Activated CD4-positive, alpha-beta T cell treated with anti-CD3 and anti-CD28 coated beads, Interleukin-2, amount 10 ng/mL, durations not matched to agents 7 days and 5 days (primary cell): ENCODE measurements around the gene PDLIM5. TPM values are rescaled to one million over a fixed set of nuclear protein-coding genes. Genes with fewer than 3 reads are reported as not detected.
"Not testable (repeated sequence)": the region's sequence is repeated elsewhere in the genome, so short reads cannot be mapped to it uniquely, and the experiment has no call there.

Experiments
- CTCF ChIA-PET: fragments of 350-600 bp; sonication (Branson Sonifier 250); formaldehyde crosslinking; loops from one replicate; lab custom pipeline; 2021; ENCODE audit warnings: antibody characterized with exemption; lab: Charles Lee
- POLR2A ChIA-PET: fragments of 350-600 bp; sonication (Branson Sonifier 250); formaldehyde crosslinking; loops from one replicate; lab custom pipeline; 2021; ENCODE audit warnings: antibody characterized with exemption; lab: Charles Lee
- DNase-seq: peaks from one replicate; pipeline ENCODE4 v3.0.0-alpha.2; 2020
- H3K27ac Mint-ChIP-seq: one replicate; pipeline ENCODE4 v1.8.0; 2021; ENCODE audit warnings: mild to moderate bottlenecking, moderate library complexity, mixed read lengths
- H3K27me3 Mint-ChIP-seq: one replicate; pipeline ENCODE4 v1.8.0; 2021; ENCODE audit warnings: mixed read lengths
- H3K36me3 Mint-ChIP-seq: one replicate; pipeline ENCODE4 v1.8.0; 2021; ENCODE audit warnings: low read depth, mixed read lengths
- H3K4me1 Mint-ChIP-seq: one replicate; pipeline ENCODE4 v1.8.0; 2021; ENCODE audit warnings: mixed read lengths
- H3K4me3 Mint-ChIP-seq: one replicate; pipeline ENCODE4 v1.8.0; 2021; ENCODE audit warnings: mild to moderate bottlenecking, moderate library complexity, mixed read lengths
- H3K9me3 Mint-ChIP-seq: one replicate; pipeline ENCODE4 v1.8.0; 2021; ENCODE audit warnings: mixed read lengths
- total RNA-seq, 2 experiments: library from RNA; stranded (reverse); gene quantifications; one replicate each; pipeline ENCODE4 v1.2.3, GENCODE V29; 2021

PDLIM5 gene
- 10 to 100 TPM; 23.2 to 26.7 TPM for total RNA-seq

- CTCF ChIA-PET = no interaction called here
- peak within 1 kb of the TSS; percentile 77 for H3K4me3 Mint-ChIP-seq
- peaks cover 22% of the 10 kb centered on the region for H3K4me1 Mint-ChIP-seq
These were observed at the start of gene PDLIM5 for GRCh38 chr4:94451695-94452475. Gene PDLIM5 (plus strand): TSS chr4:94451942. CDS start chr4:94455289, 3,347 bp downstream.

GRCh38 chr4:94402439-94402838 is 49.3 kb upstream of the PDLIM5 start:
- DNase-seq, H3K9me3 Mint-ChIP-seq, CTCF ChIA-PET, POLR2A ChIA-PET, H3K4me3 Mint-ChIP-seq, H3K27ac Mint-ChIP-seq, H3K36me3 Mint-ChIP-seq, H3K4me1 Mint-ChIP-seq, H3K27me3 Mint-ChIP-seq: not testable (repeated sequence)

More at GRCh38 chr4:94451695-94452475, at the start of gene PDLIM5:
- peaks cover 2% of the 10 kb centered on the region for H3K36me3 Mint-ChIP-seq
- DNase-seq = peak; percentile 89
- no peaks in the 10 kb centered on the region for H3K9me3 Mint-ChIP-seq
- peak within 1 kb of the TSS; percentile 88 for H3K27ac Mint-ChIP-seq
- POLR2A ChIA-PET = no interaction called here
- peaks cover 18% of the 10 kb centered on the region for H3K27me3 Mint-ChIP-seq

GRCh38 chr4:94403751-94404150 is 48.0 kb upstream of the PDLIM5 start:
- H3K27me3 Mint-ChIP-seq = peaks cover 6% of the 10 kb centered on the region
- POLR2A ChIA-PET = interaction anchor here (0.6 kb wide), 1 partner anchor 612 kb away, joined by 3 read pairs; no protein-coding TSS in a partner anchor
- CTCF ChIA-PET = no interaction called here
- H3K9me3 Mint-ChIP-seq = no peaks in the 10 kb centered on the region
- no peak overlapping the region for H3K27ac Mint-ChIP-seq
- H3K36me3 Mint-ChIP-seq = no peaks in the 10 kb centered on the region
- no peak for DNase-seq
- H3K4me3 Mint-ChIP-seq = no peak overlapping the region
- no peaks in the 10 kb centered on the region for H3K4me1 Mint-ChIP-seq

GRCh38 chr4:94406668-94407437 is 44.9 kb upstream of the PDLIM5 start:
- Mint-ChIP-seq H3K4me1 (no peaks in the 10 kb centered on the region), H3K27me3 (peaks cover 8% of the 10 kb centered on the region), H3K27ac (no peak overlapping the region), H3K9me3 (no peaks in the 10 kb centered on the region), H3K4me3 (no peak overlapping the region), H3K36me3 (no peaks in the 10 kb centered on the region)
- ChIA-PET CTCF (interaction anchor here (0.6 to 1.0 kb wide), 2 partner anchors 177 to 186 kb away, joined by 3 to 4 read pairs; no protein-coding TSS in a partner anchor), POLR2A (no interaction called here)
- DNase-seq = peak; percentile 66

GRCh38 chr4:94407846-94408245 is 43.9 kb upstream of the PDLIM5 start:
- no peak for DNase-seq
- no peak overlapping the region for H3K4me3 Mint-ChIP-seq
- H3K27me3 Mint-ChIP-seq = peaks cover 14% of the 10 kb centered on the region
- POLR2A ChIA-PET = no interaction called here
- no peaks in the 10 kb centered on the region for H3K4me1 Mint-ChIP-seq
- H3K9me3 Mint-ChIP-seq = no peaks in the 10 kb centered on the region
- CTCF ChIA-PET = interaction anchor here (1.0 kb wide), 1 partner anchor 185 kb away, joined by 4 read pairs; no protein-coding TSS in a partner anchor
- H3K36me3 Mint-ChIP-seq = no peaks in the 10 kb centered on the region
- no peak overlapping the region for H3K27ac Mint-ChIP-seq

GRCh38 chr4:94408549-94409374 is 43.0 kb upstream of the PDLIM5 start:
- Mint-ChIP-seq H3K9me3 (no peaks in the 10 kb centered on the region), H3K27ac (no peak overlapping the region), H3K4me1 (no peaks in the 10 kb centered on the region), H3K36me3 (no peaks in the 10 kb centered on the region), H3K4me3 (no peak overlapping the region), H3K27me3 (peaks cover 14% of the 10 kb centered on the region)
- no peak for DNase-seq
- ChIA-PET POLR2A (no interaction called here), CTCF (interaction anchor here (0.6 kb wide), 1 partner anchor 974 kb away, joined by 4 read pairs; no protein-coding TSS in a partner anchor)

- Mint-ChIP-seq H3K4me1 (no peaks in the 10 kb centered on the region), H3K4me3 (no peak overlapping the region), H3K27ac (no peak overlapping the region), H3K36me3 (no peaks in the 10 kb centered on the region), H3K9me3 (no peaks in the 10 kb centered on the region), H3K27me3 (peaks cover 15% of the 10 kb centered on the region)
- CTCF ChIA-PET = no interaction called here
- no peak for DNase-seq
- POLR2A ChIA-PET = no interaction called here
These were observed 42.4 kb upstream of the PDLIM5 start for GRCh38 chr4:94409375-94409679.

GRCh38 chr4:94409962-94410361 is 41.8 kb upstream of the PDLIM5 start:
- Mint-ChIP-seq H3K27me3 (peaks cover 16% of the 10 kb centered on the region), H3K4me3 (no peak overlapping the region), H3K27ac (no peak overlapping the region)

GRCh38 chr4:94410678-94411206 is 41.0 kb upstream of the PDLIM5 start:
- CTCF ChIA-PET = no interaction called here
- Mint-ChIP-seq H3K36me3 (no peaks in the 10 kb centered on the region), H3K27ac (no peak overlapping the region), H3K4me1 (no peaks in the 10 kb centered on the region), H3K4me3 (no peak overlapping the region), H3K9me3 (no peaks in the 10 kb centered on the region), H3K27me3 (peaks cover 16% of the 10 kb centered on the region)
- no peak for DNase-seq
- POLR2A ChIA-PET = no interaction called here

More at GRCh38 chr4:94409962-94410361, 41.8 kb upstream of the PDLIM5 start:
- Mint-ChIP-seq H3K4me1 (no peaks in the 10 kb centered on the region), H3K9me3 (no peaks in the 10 kb centered on the region), H3K36me3 (no peaks in the 10 kb centered on the region)
- DNase-seq = no peak
- ChIA-PET CTCF (no interaction called here), POLR2A (no interaction called here)

GRCh38 chr4:94411296-94411695 is 40.4 kb upstream of the PDLIM5 start:
- no peaks in the 10 kb centered on the region for H3K4me1 Mint-ChIP-seq
- H3K27me3 Mint-ChIP-seq = peaks cover 18% of the 10 kb centered on the region
- POLR2A ChIA-PET = no interaction called here
- H3K27ac Mint-ChIP-seq = no peak overlapping the region
- no peaks in the 10 kb centered on the region for H3K9me3 Mint-ChIP-seq
- CTCF ChIA-PET = no interaction called here
- no peak overlapping the region for H3K4me3 Mint-ChIP-seq
- H3K36me3 Mint-ChIP-seq = no peaks in the 10 kb centered on the region
- DNase-seq = no peak

- no peaks in the 10 kb centered on the region for H3K9me3 Mint-ChIP-seq
- H3K4me1 Mint-ChIP-seq = no peaks in the 10 kb centered on the region
- no peak overlapping the region for H3K27ac Mint-ChIP-seq
- H3K36me3 Mint-ChIP-seq = no peaks in the 10 kb centered on the region
- peaks cover 18% of the 10 kb centered on the region for H3K27me3 Mint-ChIP-seq
- H3K4me3 Mint-ChIP-seq = no peak overlapping the region
- ChIA-PET CTCF (no interaction called here), POLR2A (no interaction called here)
- DNase-seq = no peak
These were observed 39.6 kb upstream of the PDLIM5 start for GRCh38 chr4:94412019-94412657.

- ChIA-PET POLR2A (no interaction called here), CTCF (no interaction called here)
- Mint-ChIP-seq H3K4me3 (no peak overlapping the region), H3K4me1 (no peaks in the 10 kb centered on the region), H3K27ac (no peak overlapping the region), H3K36me3 (no peaks in the 10 kb centered on the region), H3K27me3 (peaks cover 18% of the 10 kb centered on the region), H3K9me3 (no peaks in the 10 kb centered on the region)
- no peak for DNase-seq
These were observed 39.1 kb upstream of the PDLIM5 start for GRCh38 chr4:94412658-94413038.
